GM19372 (cell line): Measurements from ENCODE around the gene LLGL2.

Experiments
- ATAC-seq: cut with Tn5 transposase; IDR thresholded peaks from one replicate; pipeline ENCODE4 v1.9.1; 2021; ENCODE audit warnings: mild to moderate bottlenecking, low read depth, moderate library complexity; ENCODE audit not compliant: unreplicated experiment

Gene LLGL2

GRCh38 chr17:75491680-75492079, 33.8 kb upstream of the LLGL2 start:
- no peak for ATAC-seq

DNA sequence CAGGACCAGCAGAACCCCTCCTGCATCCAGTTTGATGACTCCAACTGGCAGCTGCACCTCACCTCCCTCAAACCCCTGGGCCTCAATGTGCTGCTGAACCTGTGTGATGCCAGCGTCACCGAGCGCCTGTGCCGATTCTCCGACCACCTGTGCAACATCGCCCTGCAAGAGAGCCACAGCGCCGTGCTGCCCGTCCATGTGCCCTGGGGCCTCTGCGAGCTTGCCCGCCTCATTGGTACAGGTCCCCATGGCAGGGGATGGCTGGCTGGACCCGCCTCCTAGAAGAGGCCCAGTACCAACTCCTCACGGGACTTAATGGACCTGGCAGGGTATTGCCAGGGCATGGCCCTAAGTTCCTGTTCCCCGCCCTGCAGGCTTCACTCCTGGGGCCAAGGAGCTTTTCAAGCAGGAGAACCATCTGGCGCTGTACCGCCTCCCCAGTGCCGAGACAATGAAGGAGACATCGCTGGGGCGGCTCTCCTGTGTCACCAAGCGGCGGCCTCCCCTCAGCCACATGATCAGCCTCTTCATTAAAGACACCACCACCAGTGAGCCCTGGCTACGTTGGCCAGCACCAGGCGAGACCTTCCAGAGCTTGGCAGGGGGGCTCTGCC, 32.8 kb upstream of the LLGL2 start:
- no peak for ATAC-seq

DNA sequence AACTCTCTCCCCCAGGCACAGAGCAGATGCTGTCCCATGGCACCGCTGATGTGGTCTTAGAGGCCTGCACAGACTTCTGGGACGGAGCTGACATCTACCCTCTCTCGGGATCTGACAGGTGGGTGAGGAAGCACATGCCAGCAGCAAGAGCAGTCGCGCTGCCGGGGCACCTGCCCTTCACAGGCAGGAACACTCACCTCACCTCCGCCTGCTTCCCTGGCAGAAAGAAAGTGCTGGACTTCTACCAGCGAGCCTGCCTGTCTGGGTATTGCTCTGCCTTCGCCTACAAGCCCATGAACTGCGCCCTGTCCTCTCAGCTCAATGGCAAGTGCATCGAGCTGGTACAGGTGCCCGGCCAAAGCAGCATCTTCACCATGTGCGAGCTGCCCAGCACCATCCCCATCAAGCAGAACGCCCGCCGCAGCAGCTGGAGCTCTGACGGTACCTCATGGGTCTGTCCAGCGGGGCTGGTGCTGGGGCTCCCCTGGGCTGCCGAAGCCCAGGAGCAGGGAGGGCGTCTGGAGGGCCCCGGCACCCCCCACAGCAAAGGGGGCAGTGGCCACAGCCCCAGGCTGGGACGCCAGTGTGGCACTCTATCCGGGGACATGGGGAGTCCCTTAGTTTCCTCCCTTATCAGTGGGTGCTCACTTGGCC, 31.9 kb upstream of the LLGL2 start:
- ATAC-seq, result no peak

DNA sequence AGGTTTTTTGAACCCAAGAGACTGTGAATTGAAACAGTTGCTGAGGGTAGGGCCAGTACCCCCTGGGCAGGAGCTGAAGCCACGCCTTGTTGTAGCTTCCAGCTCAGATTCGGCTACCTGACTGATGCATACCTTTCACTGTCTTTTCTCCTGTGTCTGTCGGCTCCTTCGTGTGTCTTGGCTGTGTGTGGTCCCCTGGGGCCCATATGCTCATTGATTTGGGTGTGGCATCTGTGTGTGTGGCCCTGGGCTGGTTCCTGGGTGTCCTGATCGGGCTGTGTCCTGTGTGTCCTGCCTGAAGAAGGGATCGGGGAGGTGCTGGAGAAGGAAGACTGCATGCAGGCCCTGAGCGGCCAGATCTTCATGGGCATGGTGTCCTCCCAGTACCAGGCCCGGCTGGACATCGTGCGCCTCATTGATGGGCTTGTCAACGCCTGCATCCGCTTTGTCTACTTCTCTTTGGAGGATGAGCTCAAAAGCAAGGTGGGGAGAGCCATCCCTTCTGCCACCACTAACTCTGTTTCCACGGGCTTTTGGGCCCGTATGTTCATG, 31.1 kb upstream of the LLGL2 start:
- no peak for ATAC-seq

- ATAC-seq, result no peak
Observed at GRCh38 chr17:75496005-75496404, 29.5 kb upstream of the LLGL2 start.

DNA sequence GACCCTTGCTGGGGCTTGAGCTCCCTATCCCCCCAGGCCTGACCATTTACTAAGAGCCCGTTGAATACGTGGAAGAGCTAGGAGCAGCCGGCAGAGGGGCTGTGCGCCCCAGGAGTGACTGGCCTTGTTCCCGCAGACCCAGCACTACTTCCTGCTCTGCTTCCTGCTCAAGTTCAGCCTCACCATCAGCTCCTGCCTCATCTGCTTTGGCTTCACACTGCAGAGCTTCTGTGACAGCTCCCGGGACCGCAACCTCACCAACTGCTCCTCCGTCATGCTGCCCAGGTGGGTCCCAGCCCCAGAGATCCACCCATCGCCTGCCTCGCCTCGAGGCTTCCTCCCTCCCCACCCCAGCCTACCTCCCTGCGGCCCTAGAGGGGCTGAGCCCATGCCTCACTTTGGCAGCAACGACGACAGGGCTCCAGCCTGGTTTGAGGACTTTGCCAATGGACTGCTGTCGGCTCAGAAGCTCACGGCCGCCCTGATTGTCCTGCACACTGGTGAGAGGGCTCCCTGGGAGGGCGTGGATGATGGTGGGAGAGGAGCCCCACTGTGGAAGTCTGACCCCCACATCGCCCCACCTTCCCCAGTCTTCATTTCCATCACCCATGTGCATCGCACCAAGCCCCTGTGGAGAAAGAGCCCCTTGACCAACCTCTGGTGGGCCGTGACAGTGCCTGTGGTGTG, 27.3 kb upstream of the LLGL2 start:
- no peak for ATAC-seq

DNA sequence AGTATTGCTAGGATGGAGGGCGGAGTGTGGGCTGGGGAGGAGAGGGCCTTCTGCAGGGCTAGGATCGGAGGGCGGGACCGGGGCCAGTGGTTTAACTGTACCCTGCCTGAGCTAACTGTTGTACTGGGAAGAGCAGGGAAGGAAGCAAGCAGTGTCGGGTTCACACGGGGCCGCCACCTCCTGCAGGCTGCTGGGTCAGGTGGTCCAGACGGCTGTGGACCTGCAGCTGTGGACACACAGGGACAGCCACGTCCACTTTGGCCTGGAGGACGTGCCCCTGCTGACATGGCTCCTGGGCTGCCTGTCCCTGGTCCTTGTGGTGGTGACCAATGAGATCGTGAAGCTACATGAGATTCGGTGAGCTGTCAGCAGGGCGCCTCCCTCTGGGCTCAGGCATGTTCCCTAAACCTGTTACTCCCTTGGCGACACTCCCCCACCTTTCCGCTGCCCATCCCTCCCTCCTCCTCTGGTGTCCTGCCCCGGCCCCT, 26.7 kb upstream of the LLGL2 start:
- ATAC-seq, result no peak

DNA sequence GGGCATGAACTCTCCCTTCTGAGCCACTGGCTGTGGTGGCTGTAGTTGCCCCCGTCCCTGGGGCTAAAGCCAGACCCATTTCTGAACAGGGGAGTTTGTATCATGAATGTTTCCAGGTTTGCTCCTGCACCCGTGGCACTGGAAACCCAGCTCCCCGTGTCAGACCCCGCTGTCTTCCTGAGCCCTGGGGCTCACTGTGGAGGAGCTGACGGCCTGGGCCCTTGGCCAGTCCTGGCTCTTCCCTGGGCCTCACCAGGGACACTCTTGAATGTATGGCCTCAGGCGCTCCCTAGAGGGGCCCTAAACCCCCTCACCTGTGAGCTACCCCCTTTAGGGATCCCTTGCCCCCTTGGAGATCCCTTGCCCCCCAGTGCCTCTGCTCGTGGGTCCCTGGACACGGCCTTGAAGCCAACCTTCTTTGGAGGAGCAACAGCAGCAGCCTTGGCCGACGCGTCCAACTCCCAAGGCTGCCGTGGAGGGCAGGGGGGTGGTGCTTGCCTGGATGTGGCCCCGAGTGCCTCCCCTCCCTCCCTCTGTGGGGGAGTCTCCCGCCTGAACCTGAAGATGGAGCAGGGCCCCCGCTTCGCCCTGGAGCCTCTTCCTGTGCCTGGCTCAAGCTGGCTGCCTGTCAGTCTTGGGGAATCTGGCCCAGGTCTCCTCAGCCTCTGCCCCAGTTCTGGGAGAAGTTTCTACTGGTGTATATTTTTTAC, 26.0 kb upstream of the LLGL2 start:
- no peak for ATAC-seq

DNA sequence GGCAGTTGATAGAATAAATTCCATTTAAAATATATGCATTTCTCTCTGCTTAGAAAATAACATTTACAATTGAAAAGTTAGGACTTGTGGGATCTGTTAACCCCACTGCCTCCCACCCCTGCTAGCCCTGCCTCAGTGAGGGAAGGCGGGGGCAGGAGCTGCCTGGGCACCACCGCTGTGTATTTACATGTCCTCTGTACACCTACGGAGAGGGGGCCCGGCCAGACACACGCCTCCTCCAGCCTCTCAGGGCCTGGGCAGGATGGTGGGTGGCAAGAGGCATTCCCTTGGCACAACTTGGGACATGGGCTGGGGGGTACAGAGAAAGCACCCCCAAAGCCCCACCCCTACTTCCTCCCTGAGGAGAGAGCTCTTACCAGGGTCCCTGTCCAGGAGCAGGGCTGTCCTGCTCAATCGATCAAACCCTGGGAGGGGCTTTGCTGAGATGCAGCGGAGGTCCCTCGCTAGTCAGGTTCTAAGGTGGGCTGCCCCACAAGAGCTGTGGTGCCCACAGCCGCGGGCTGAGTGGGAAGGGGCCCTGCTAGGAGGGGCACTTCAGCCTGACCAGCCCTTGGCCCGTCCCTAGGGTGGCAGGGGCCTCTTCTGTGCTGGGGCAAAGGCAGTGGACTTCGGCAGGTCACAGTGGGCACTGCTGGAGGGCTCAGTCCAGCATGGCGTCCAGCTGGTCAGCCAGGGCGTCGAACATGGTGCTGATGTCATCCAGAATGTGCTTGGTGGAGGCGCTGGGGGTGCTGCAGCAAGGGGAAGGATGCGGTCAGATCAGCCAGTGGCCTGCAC, 24.9 kb upstream of the LLGL2 start:
- ATAC-seq, result no peak

- ATAC-seq, result no peak
Observed at GRCh38 chr17:75501378-75502071, 24.0 kb upstream of the LLGL2 start.

- ATAC-seq, result no peak
Observed at GRCh38 chr17:75502072-75502720, 23.3 kb upstream of the LLGL2 start.

GRCh38 chr17:75502721-75503329, 22.7 kb upstream of the LLGL2 start:
- no peak for ATAC-seq

GRCh38 chr17:75503337-75503950, 22.1 kb upstream of the LLGL2 start:
- ATAC-seq, result no peak

DNA sequence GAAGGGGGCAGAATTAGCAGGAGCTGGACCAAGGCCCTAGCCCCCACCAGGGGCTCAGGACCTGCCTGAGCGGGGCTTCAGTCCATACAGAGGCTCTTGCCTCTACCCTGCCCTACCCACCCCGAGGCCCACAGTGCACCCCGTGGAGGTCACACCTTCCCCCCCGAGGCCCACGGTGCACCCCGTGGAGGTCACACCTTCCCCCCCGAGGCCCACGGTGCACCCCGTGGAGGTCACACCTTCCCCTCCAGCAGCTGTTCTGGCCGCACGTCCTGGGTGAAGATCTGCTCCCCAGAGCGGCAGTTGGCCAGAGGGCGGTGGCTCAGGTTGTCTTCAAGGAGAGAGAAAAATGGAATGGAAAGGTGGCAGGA, 21.5 kb upstream of the LLGL2 start:
- no peak for ATAC-seq

- no peak for ATAC-seq
Observed at GRCh38 chr17:75504347-75505151, 20.9 kb upstream of the LLGL2 start.

DNA sequence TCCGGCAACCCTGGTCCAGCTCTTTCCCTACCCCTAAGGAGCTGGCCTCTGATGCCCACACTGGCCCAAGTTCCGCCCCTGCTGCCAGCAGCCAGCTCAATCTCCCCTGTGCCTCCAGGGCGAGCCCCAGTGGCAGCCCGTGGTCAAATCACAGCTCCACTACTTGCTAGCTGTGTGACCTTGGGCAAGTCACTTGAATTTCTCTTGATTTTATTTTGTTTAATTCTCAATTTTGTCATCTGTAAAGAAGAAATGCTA, 20.4 kb upstream of the LLGL2 start:
- ATAC-seq, result no peak

- no peak for ATAC-seq
Observed at GRCh38 chr17:75505640-75506039, 19.9 kb upstream of the LLGL2 start.

GRCh38 chr17:75506134-75506533, 19.4 kb upstream of the LLGL2 start:
- no peak for ATAC-seq
